ENCODE data around the gene ARHGEF39. TPM values are rescaled to one million over a fixed set of nuclear protein-coding genes. Genes with fewer than 3 reads are reported as not detected.

ARHGEF39 gene
- total and polyA plus RNA-seq, 10 of the 15 experiments (the other 5 are each of a cell fraction or from before 2014, with no cell fraction given), result 2.0 to 28.9 (median 13.2) TPM

DNA sequence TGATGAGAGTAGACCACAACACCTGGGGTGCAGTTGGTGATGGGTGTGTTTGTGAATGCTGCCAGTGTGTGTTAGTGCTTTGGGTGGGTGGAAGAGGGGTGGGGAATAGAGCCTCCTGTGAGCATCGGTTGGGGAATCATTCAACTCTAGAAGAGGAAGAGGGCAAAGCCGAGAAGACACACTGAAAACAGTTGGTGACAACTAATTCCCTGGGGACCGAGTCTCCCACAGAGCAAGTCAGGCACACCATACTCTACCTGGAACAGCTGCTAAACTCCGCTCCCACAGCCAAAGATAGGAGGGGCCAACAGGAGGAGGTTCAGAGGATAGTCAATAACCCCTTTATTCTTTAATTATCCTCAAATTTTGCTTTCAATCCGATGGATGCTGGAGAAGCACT lies 1.6 kb upstream of the ARHGEF39 start:
- H3K27me3 ChIP-seq (replicated peaks in 1 of 2; ENCODE audit: control insufficient read depth in 2 of 2, insufficient read depth in 2 of 2, low read length in 1 of 2), result no peaks in the 10 kb centered on the region
- no peaks in the 10 kb centered on the region for H3K9me3 ChIP-seq (replicated peaks; ENCODE audit: control insufficient read depth, insufficient read depth, low read length)
- SMC1A ChIA-PET (ENCODE audit: uncharacterized antibody, unreplicated experiment), result interaction anchor here (0.6 to 12.5 kb wide), 4 partner anchors 9 to 63 kb away, joined by 3 to 145 read pairs (median 3); partner anchors contain the start of genes CREB3, RMRP and TLN1
- BruUV-seq (replicated peaks), result no TSS peak
- no peak overlapping the region for H3K4me2 ChIP-seq (ENCODE audit: control insufficient read depth, insufficient read depth)
- H3K4me3 ChIP-seq, result no peak overlapping the region
- FAIRE-seq (no peak), DNase-seq (ENCODE audit: low read depth, low spot score) (no peak), ATAC-seq (no peak)
- no peak overlapping the region for H3K9ac ChIP-seq (ENCODE audit: control insufficient read depth, insufficient read depth, low read length)
- H3K36me3 ChIP-seq (ENCODE audit: control insufficient read depth in 2 of 2, insufficient read depth in 2 of 2, low read length in 1 of 2), result peaks cover 3 to 4% of the 10 kb centered on the region in 2 experiments; a peak in 2 of 4 replicates
- WGBS (ENCODE audit: insufficient coverage, insufficient replicate concordance, low lambda C conversion rate, missing lambda C conversion rate), result 22% methylated on average over 5 of the region's 5 CpGs
- peaks cover 22% of the 10 kb centered on the region for H3K79me2 ChIP-seq (ENCODE audit: control insufficient read depth, insufficient read depth, low read length)
- TF ChIP-seq ATF7 (IDR thresholded peaks at IDR 0.05; ENCODE audit: low read depth) (no peak), SPI1 (IDR thresholded peaks at IDR 0.05; ENCODE audit: borderline replicate concordance, insufficient read depth, low read depth, low read length) (peak; percentile 31; the same call in 1 of the 2 replicates), IKZF2 (IDR thresholded peaks at IDR 0.05) (peak; percentile 9 to 16; a peak in 1 of 4 replicates), IKZF1 (conservative IDR thresholded peaks at IDR 0.05) (no peak; the same call in 1 of the 2 replicates), HDAC2 (IDR thresholded peaks at IDR 0.05) (no peak), ZZZ3 (IDR thresholded peaks at IDR 0.05; ENCODE audit: control insufficient read depth, insufficient read length, low read depth) (no peak), BACH1 (IDR thresholded peaks at IDR 0.05; ENCODE audit: borderline replicate concordance) (no peak), MEF2B (IDR thresholded peaks at IDR 0.05; ENCODE audit: partially characterized antibody, poor library complexity, severe bottlenecking) (peak; percentile 90)
- TF ChIP-seq, protein P1, sequence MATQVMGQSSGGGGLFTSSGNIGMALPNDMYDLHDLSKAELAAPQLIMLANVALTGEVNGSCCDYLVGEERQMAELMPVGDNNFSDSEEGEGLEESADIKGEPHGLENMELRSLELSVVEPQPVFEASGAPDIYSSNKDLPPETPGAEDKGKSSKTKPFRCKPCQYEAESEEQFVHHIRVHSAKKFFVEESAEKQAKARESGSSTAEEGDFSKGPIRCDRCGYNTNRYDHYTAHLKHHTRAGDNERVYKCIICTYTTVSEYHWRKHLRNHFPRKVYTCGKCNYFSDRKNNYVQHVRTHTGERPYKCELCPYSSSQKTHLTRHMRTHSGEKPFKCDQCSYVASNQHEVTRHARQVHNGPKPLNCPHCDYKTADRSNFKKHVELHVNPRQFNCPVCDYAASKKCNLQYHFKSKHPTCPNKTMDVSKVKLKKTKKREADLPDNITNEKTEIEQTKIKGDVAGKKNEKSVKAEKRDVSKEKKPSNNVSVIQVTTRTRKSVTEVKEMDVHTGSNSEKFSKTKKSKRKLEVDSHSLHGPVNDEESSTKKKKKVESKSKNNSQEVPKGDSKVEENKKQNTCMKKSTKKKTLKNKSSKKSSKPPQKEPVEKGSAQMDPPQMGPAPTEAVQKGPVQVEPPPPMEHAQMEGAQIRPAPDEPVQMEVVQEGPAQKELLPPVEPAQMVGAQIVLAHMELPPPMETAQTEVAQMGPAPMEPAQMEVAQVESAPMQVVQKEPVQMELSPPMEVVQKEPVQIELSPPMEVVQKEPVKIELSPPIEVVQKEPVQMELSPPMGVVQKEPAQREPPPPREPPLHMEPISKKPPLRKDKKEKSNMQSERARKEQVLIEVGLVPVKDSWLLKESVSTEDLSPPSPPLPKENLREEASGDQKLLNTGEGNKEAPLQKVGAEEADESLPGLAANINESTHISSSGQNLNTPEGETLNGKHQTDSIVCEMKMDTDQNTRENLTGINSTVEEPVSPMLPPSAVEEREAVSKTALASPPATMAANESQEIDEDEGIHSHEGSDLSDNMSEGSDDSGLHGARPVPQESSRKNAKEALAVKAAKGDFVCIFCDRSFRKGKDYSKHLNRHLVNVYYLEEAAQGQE (IDR thresholded peaks at IDR 0.05; ENCODE audit: low read depth, low read length), result no peak
- TF ChIP-seq, protein P2, sequence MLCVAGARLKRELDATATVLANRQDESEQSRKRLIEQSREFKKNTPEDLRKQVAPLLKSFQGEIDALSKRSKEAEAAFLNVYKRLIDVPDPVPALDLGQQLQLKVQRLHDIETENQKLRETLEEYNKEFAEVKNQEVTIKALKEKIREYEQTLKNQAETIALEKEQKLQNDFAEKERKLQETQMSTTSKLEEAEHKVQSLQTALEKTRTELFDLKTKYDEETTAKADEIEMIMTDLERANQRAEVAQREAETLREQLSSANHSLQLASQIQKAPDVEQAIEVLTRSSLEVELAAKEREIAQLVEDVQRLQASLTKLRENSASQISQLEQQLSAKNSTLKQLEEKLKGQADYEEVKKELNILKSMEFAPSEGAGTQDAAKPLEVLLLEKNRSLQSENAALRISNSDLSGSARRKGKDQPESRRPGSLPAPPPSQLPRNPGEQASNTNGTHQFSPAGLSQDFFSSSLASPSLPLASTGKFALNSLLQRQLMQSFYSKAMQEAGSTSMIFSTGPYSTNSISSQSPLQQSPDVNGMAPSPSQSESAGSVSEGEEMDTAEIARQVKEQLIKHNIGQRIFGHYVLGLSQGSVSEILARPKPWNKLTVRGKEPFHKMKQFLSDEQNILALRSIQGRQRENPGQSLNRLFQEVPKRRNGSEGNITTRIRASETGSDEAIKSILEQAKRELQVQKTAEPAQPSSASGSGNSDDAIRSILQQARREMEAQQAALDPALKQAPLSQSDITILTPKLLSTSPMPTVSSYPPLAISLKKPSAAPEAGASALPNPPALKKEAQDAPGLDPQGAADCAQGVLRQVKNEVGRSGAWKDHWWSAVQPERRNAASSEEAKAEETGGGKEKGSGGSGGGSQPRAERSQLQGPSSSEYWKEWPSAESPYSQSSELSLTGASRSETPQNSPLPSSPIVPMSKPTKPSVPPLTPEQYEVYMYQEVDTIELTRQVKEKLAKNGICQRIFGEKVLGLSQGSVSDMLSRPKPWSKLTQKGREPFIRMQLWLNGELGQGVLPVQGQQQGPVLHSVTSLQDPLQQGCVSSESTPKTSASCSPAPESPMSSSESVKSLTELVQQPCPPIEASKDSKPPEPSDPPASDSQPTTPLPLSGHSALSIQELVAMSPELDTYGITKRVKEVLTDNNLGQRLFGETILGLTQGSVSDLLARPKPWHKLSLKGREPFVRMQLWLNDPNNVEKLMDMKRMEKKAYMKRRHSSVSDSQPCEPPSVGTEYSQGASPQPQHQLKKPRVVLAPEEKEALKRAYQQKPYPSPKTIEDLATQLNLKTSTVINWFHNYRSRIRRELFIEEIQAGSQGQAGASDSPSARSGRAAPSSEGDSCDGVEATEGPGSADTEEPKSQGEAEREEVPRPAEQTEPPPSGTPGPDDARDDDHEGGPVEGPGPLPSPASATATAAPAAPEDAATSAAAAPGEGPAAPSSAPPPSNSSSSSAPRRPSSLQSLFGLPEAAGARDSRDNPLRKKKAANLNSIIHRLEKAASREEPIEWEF (IDR thresholded peaks at IDR 0.05; ENCODE audit: insufficient replicate concordance, low read depth, low read length), result no peak
- TF ChIP-seq, protein P3, sequence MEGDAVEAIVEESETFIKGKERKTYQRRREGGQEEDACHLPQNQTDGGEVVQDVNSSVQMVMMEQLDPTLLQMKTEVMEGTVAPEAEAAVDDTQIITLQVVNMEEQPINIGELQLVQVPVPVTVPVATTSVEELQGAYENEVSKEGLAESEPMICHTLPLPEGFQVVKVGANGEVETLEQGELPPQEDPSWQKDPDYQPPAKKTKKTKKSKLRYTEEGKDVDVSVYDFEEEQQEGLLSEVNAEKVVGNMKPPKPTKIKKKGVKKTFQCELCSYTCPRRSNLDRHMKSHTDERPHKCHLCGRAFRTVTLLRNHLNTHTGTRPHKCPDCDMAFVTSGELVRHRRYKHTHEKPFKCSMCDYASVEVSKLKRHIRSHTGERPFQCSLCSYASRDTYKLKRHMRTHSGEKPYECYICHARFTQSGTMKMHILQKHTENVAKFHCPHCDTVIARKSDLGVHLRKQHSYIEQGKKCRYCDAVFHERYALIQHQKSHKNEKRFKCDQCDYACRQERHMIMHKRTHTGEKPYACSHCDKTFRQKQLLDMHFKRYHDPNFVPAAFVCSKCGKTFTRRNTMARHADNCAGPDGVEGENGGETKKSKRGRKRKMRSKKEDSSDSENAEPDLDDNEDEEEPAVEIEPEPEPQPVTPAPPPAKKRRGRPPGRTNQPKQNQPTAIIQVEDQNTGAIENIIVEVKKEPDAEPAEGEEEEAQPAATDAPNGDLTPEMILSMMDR (IDR thresholded peaks at IDR 0.05 in 2 of 3, conservative IDR thresholded peaks at IDR 0.05 in 1 of 3; ENCODE audit: control insufficient read depth in 2 of 3, extremely low read depth in 1 of 3, insufficient read depth in 1 of 3, low read depth in 3 of 3, low read length in 3 of 3), result no peak
- H3K4me1 ChIP-seq (ENCODE audit: control insufficient read depth, insufficient read depth, low read length), result peaks cover 27% of the 10 kb centered on the region
- CTCF ChIA-PET, result interaction anchor here (1.6 to 13.5 kb wide), 4 partner anchors 18 to 62 kb away, joined by 4 to 227 read pairs (median 150); partner anchors contain the start of genes CREB3, SIT1, TESK1 and TLN1
- intact Hi-C loops (cut with micrococcal nuclease; ENCODE audit: unreplicated experiment) (no loop called here), in situ Hi-C loops (cut with MboI) (loop anchor here (5.0 kb wide), 1 partner anchor 56 kb away; no protein-coding TSS in a partner anchor)
- RAD21 ChIA-PET (ENCODE audit: unreplicated experiment), result interaction anchor here (0.8 to 9.7 kb wide), 5 partner anchors 9 to 63 kb away, joined by 3 to 95 read pairs (median 20); partner anchors contain the start of genes CCDC107, RMRP and SIT1
- no peak overlapping the region for H2AFZ ChIP-seq (ENCODE audit: control insufficient read depth, low read depth, low read length)
- H3K27ac ChIP-seq (ENCODE audit: control insufficient read depth, insufficient read depth), result no peak overlapping the region
- POLR2A ChIA-PET, result interaction anchor here (0.7 to 10.8 kb wide), 6 partner anchors 9 to 148 kb away, joined by 3 to 163 read pairs (median 4); partner anchors contain the start of genes CREB3 and TLN1
- no peaks in the 10 kb centered on the region for H4K20me1 ChIP-seq (ENCODE audit: control insufficient read depth, insufficient read depth)
